ENCODE measurements around the gene ACTN1. TPM values are rescaled to one million over a fixed set of nuclear protein-coding genes. Genes with fewer than 3 reads are reported as not detected.

Gene ACTN1
- polyA plus RNA-seq, 3 donors = 41.4 to 75.0 (median 69.4) TPM

DNA sequence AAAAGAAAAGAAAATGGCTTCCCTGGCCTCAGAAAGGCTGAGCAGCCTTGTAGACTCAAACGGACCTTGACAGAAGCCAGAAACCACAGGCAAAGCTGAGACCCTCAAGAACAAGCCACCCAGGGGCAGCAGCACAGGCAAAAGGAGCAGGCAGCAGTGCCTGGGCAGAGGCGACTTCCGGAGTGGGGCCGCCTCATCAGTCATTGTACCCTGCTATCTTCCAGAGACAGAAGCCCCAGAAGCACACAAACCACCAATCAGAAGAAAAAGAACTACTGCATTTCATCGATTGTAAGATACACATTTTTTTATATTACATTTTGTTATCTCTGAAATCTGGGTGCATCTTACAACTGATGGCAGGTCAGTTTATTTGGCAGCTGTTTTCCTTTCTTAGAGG, 128.0 kb downstream of the ACTN1 start:
- 78% methylated on average over 1 of the region's 5 CpGs for WGBS (ENCODE audit: insufficient coverage)
- intact Hi-C loops (cut with micrococcal nuclease) = no loop called here
- H3K9me3 ChIP-seq (replicated peaks in 1 of 2; ENCODE audit: control insufficient read depth in 1 of 2, insufficient read depth in 1 of 2, low read length in 2 of 2) = peaks cover 4 to 18% of the 10 kb centered on the region in 2 donors
- TF ChIP-seq, protein P1, sequence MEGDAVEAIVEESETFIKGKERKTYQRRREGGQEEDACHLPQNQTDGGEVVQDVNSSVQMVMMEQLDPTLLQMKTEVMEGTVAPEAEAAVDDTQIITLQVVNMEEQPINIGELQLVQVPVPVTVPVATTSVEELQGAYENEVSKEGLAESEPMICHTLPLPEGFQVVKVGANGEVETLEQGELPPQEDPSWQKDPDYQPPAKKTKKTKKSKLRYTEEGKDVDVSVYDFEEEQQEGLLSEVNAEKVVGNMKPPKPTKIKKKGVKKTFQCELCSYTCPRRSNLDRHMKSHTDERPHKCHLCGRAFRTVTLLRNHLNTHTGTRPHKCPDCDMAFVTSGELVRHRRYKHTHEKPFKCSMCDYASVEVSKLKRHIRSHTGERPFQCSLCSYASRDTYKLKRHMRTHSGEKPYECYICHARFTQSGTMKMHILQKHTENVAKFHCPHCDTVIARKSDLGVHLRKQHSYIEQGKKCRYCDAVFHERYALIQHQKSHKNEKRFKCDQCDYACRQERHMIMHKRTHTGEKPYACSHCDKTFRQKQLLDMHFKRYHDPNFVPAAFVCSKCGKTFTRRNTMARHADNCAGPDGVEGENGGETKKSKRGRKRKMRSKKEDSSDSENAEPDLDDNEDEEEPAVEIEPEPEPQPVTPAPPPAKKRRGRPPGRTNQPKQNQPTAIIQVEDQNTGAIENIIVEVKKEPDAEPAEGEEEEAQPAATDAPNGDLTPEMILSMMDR (IDR thresholded peaks at IDR 0.05) = no peak
- peaks cover 3 to 18% (median 11%) of the 10 kb centered on the region in 7 donors for H3K9me3 Mint-ChIP-seq
- H3K27me3 Mint-ChIP-seq (ENCODE audit: low read depth in 3 of 3) = peaks cover 0 to 5% (median 0%) of the 10 kb centered on the region in 3 donors
- H3K27ac Mint-ChIP-seq = no peak overlapping the region
- no peak overlapping the region for H2AFZ ChIP-seq (ENCODE audit: insufficient read depth, low read depth, low read length, poor library complexity, severe bottlenecking)
- H4K20me1 ChIP-seq (ENCODE audit: insufficient read depth, low read length) = no peaks in the 10 kb centered on the region
- H3K9ac ChIP-seq (ENCODE audit: insufficient read depth, low read length, poor library complexity, severe bottlenecking) = no peak overlapping the region
- H3K4me3 ChIP-seq (replicated peaks in 1 of 3; ENCODE audit: low read depth in 2 of 3, low read length in 3 of 3) = no peak overlapping the region
- H3K4me2 ChIP-seq (replicated peaks; ENCODE audit: extremely low read depth, low read length, poor library complexity, severe bottlenecking) = no peak overlapping the region
- no peak for DNase-seq
- H3K4me1 ChIP-seq (ENCODE audit: control insufficient read depth in 1 of 2, insufficient read depth in 2 of 2, low read length in 2 of 2) = no peaks in the 10 kb centered on the region
- no peaks in the 10 kb centered on the region for H3K79me2 ChIP-seq (ENCODE audit: insufficient read depth, low read length)
- no peaks in the 10 kb centered on the region for H3K4me1 Mint-ChIP-seq
- H3K36me3 Mint-ChIP-seq = no peaks in the 10 kb centered on the region
- no peak overlapping the region for H3K27ac ChIP-seq (ENCODE audit: low read depth in 1 of 2, low read length in 2 of 2)
- no peaks in the 10 kb centered on the region for H3K27me3 ChIP-seq (ENCODE audit: control insufficient read depth in 2 of 2, insufficient read depth in 2 of 2, low read length in 2 of 2)
- no peak overlapping the region for H3K4me3 Mint-ChIP-seq
- H3K36me3 ChIP-seq (replicated peaks in 1 of 2; ENCODE audit: control insufficient read depth in 1 of 2, insufficient read depth in 2 of 2, low read length in 2 of 2) = no peaks in the 10 kb centered on the region

DNA sequence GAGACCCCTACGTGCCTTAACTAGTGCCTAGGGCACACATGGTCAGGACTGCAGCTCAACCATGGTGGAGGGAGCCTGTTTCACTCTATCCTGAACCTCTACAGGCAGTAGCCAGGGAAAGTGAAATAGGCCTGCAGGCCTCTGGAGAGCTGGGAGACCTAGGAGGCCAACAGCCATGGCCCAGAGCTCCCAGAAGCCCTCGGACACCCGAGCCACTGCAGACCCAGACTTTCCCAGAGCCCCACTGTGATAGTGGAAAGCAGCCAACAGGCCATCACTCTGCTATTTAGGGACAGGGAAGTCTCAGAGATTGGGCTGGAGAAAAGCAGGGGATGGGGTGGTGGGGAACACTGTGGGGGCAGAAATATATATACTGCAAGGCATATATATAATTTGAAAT, 129.7 kb downstream of the ACTN1 start:
- Histone ChIP-seq H3K4me2 (replicated peaks; ENCODE audit: extremely low read depth, low read length, poor library complexity, severe bottlenecking) (no peak overlapping the region), H3K36me3 (replicated peaks in 1 of 2; ENCODE audit: control insufficient read depth in 1 of 2, insufficient read depth in 2 of 2, low read length in 2 of 2) (no peaks in the 10 kb centered on the region), H3K4me3 (replicated peaks in 1 of 3; ENCODE audit: low read depth in 2 of 3, low read length in 3 of 3) (no peak overlapping the region), H4K20me1 (ENCODE audit: insufficient read depth, low read length) (no peaks in the 10 kb centered on the region), H3K9ac (ENCODE audit: insufficient read depth, low read length, poor library complexity, severe bottlenecking) (no peak overlapping the region), H3K4me1 (ENCODE audit: control insufficient read depth in 1 of 2, insufficient read depth in 2 of 2, low read length in 2 of 2) (no peaks in the 10 kb centered on the region), H2AFZ (ENCODE audit: insufficient read depth, low read depth, low read length, poor library complexity, severe bottlenecking) (no peak overlapping the region), H3K9me3 (replicated peaks in 1 of 2; ENCODE audit: control insufficient read depth in 1 of 2, insufficient read depth in 1 of 2, low read length in 2 of 2) (peaks cover 4 to 18% of the 10 kb centered on the region in 2 donors), H3K27ac (ENCODE audit: low read depth in 1 of 2, low read length in 2 of 2) (no peak overlapping the region), H3K27me3 (ENCODE audit: control insufficient read depth in 2 of 2, insufficient read depth in 2 of 2, low read length in 2 of 2) (no peaks in the 10 kb centered on the region), H3K79me2 (ENCODE audit: insufficient read depth, low read length) (no peaks in the 10 kb centered on the region)
- no peak for DNase-seq
- Mint-ChIP-seq H3K4me1 (no peaks in the 10 kb centered on the region), H3K9me3 (peaks cover 3 to 18% (median 12%) of the 10 kb centered on the region in 7 donors), H3K27me3 (ENCODE audit: low read depth in 3 of 3) (peaks cover 0 to 9% (median 1%) of the 10 kb centered on the region in 3 donors), H3K4me3 (no peak overlapping the region), H3K27ac (no peak overlapping the region), H3K36me3 (no peaks in the 10 kb centered on the region)
- TF ChIP-seq, protein P1 (IDR thresholded peaks at IDR 0.05) = no peak
- 96% methylated on average over 3 of the region's 3 CpGs for WGBS (ENCODE audit: insufficient coverage)
- intact Hi-C loops (cut with micrococcal nuclease) = no loop called here

Data from CD14-positive monocyte (primary cell).